Upper lobe of left lung (tissue), 6 donors: ENCODE results near the gene LZTR1. TPM values are rescaled to one million over a fixed set of nuclear protein-coding genes. Genes with fewer than 3 reads are reported as not detected.

Experiments used
- ATAC-seq, 2 donors: fragments of 200-7000 bp; cut with Tn5 transposase; one replicate each; pipeline ENCODE4 v1.9.1; 2022; ENCODE audit warnings: mild to moderate bottlenecking in 2 of 2, moderate library complexity in 2 of 2; ENCODE audit not compliant: low FRiP score in 2 of 2
- DNase-seq, 2 donors: peaks; one replicate each; pipeline ENCODE4 v3.0.0-alpha.2; 2019 to 2020
- H3K27ac ChIP-seq, 4 donors: fragments of 200-600 bp; sonication (generic); one replicate each; pipeline ENCODE4 v1.5.1; 2016 to 2019
- H3K27me3 ChIP-seq, 4 donors: fragments of 200-600 bp; sonication (generic); one replicate each; pipeline ENCODE4 v1.5.1; 2017 to 2019
- H3K36me3 ChIP-seq, 4 donors: fragments of 200-600 bp; sonication (generic); one replicate each; pipeline ENCODE4 v1.5.1; 2016 to 2019
- H3K4me1 ChIP-seq, 4 donors: fragments of 200-600 bp; sonication (generic); one replicate each; pipeline ENCODE4 v1.5.1; 2018 to 2019
- H3K4me3 ChIP-seq, 4 donors: fragments of 200-600 bp; sonication (generic); one replicate each; pipeline ENCODE4 v1.5.1; 2017 to 2019; ENCODE audit warnings: mild to moderate bottlenecking in 2 of 4, moderate library complexity in 1 of 4
- H3K9me3 ChIP-seq, 4 donors: fragments of 200-600 bp; sonication (generic); one replicate each; pipeline ENCODE4 v1.5.1; 2018 to 2019
- CTCF ChIP-seq, 6 experiments: fragments of 450-650 bp in 4 of 6; fragments of 200-600 bp in 2 of 6; sonication (generic) in 2 of 6; IDR thresholded peaks; one replicate each; pipeline ENCODE4 v1.5.1; 2016 to 2019; ENCODE audit warnings: antibody characterized with exemption in 6 of 6
- EP300 ChIP-seq, 4 donors: sonication (generic); formaldehyde crosslinking; IDR thresholded peaks; one replicate each; pipeline ENCODE4 v1.5.1; 2017; ENCODE audit warnings: antibody characterized with exemption in 4 of 4, control low read depth in 2 of 4
- POLR2A ChIP-seq, 4 donors: fragments of 450-650 bp; IDR thresholded peaks; one replicate each; pipeline ENCODE4 v1.5.1; 2016 to 2017; ENCODE audit warnings: antibody characterized with exemption in 4 of 4, mild to moderate bottlenecking in 2 of 4
- POLR2AphosphoS5 ChIP-seq, 2 donors: sonication (generic); formaldehyde crosslinking; IDR thresholded peaks; one replicate each; pipeline ENCODE4 v1.5.1; 2017; ENCODE audit warnings: antibody characterized with exemption in 2 of 2
- WGBS, 2 donors: methylation state at CpG; one replicate each; pipeline ENCODE4 v1.1.5; 2017 to 2018; 5-methylcytosine and 5-hydroxymethylcytosine counted together
- total RNA-seq, 6 donors: library from RNA; depleted of rRNA in 4 of 6; stranded (reverse); fragments of >200 nt in 4 of 6; gene quantifications; one replicate each; pipeline versions ENCODE4 v1.1.0 to v1.2.1, GENCODE V29; 2016 to 2021
- donor health status: DM: no; HTN: no; CAD: no; lungs with moderate emphysema.
- donor health status: DM: no; HTN: yes; CAD: no; lungs with severe emphysema.

Gene LZTR1
- total RNA-seq, 6 donors from 2014 or later = 33.7 to 114 (median 63.2) TPM

- H3K4me1 ChIP-seq = peaks cover 26 to 42% (median 30%) of the 10 kb centered on the region in 4 donors
- TF ChIP-seq POLR2A (IDR thresholded peaks at IDR 0.05) = no peak
- TF ChIP-seq CTCF (IDR thresholded peaks at IDR 0.05) = no peak
- TF ChIP-seq POLR2AphosphoS5 (IDR thresholded peaks at IDR 0.05) = no peak
- no peak for TF ChIP-seq EP300 (IDR thresholded peaks at IDR 0.05)
- WGBS, 2 donors = 66 to 84% methylated on average over 4 to 5 of the region's 5 CpGs
- peak overlapping the region in 2 of 4 donors; percentile 92 to 95 for H3K27ac ChIP-seq
- H3K27me3 ChIP-seq = no peaks in the 10 kb centered on the region
- H3K9me3 ChIP-seq = peaks cover 0 to 8% (median 1%) of the 10 kb centered on the region in 4 donors
- no peak for ATAC-seq
- no peak for DNase-seq
- peak overlapping the region; percentile 38 to 81 (median 68) for H3K4me3 ChIP-seq
- peaks cover 3 to 31% (median 14%) of the 10 kb centered on the region in 4 donors for H3K36me3 ChIP-seq
Observed at GRCh38 chr22:20983081-20983771, 1.1 kb downstream of the LZTR1 start.

- H3K4me1 ChIP-seq = peaks cover 14 to 25% (median 21%) of the 10 kb centered on the region in 4 donors
- H3K36me3 ChIP-seq = peaks cover 3 to 43% (median 22%) of the 10 kb centered on the region in 4 donors
- DNase-seq (peak in 1 of 2 donors; percentile 30), ATAC-seq (no peak)
- H3K27me3 ChIP-seq = no peaks in the 10 kb centered on the region
- TF ChIP-seq EP300 (IDR thresholded peaks at IDR 0.05) (no peak), CTCF (IDR thresholded peaks at IDR 0.05) (no peak), POLR2A (IDR thresholded peaks at IDR 0.05) (no peak), POLR2AphosphoS5 (IDR thresholded peaks at IDR 0.05) (no peak)
- no peaks in the 10 kb centered on the region for H3K9me3 ChIP-seq
- no peak overlapping the region for H3K27ac ChIP-seq
- no peak overlapping the region for H3K4me3 ChIP-seq
- WGBS, 2 donors = 96 to 97% methylated on average over 3 to 7 of the region's 7 CpGs
Observed at GRCh38 chr22:20985720-20986119, 3.6 kb downstream of the LZTR1 start.

- Histone ChIP-seq H3K4me3 (no peak overlapping the region), H3K27me3 (no peaks in the 10 kb centered on the region), H3K4me1 (peaks cover 9 to 19% (median 15%) of the 10 kb centered on the region in 4 donors), H3K27ac (no peak overlapping the region), H3K9me3 (no peaks in the 10 kb centered on the region), H3K36me3 (peaks cover 3 to 49% (median 27%) of the 10 kb centered on the region in 4 donors)
- 94 to 96% methylated on average over 1 of the region's 1 CpG for WGBS, 2 donors
- ATAC-seq (no peak), DNase-seq (no peak)
- no peak for TF ChIP-seq CTCF (IDR thresholded peaks at IDR 0.05)
- no peak for TF ChIP-seq POLR2AphosphoS5 (IDR thresholded peaks at IDR 0.05)
- no peak for TF ChIP-seq POLR2A (IDR thresholded peaks at IDR 0.05)
- TF ChIP-seq EP300 (IDR thresholded peaks at IDR 0.05) = no peak
Observed at GRCh38 chr22:20986365-20986764, 4.3 kb downstream of the LZTR1 start.

- H3K36me3 ChIP-seq = peaks cover 6 to 60% (median 37%) of the 10 kb centered on the region in 4 donors
- H3K27me3 ChIP-seq = no peaks in the 10 kb centered on the region
- H3K4me1 ChIP-seq = peaks cover 7 to 14% (median 12%) of the 10 kb centered on the region in 4 donors
- no peaks in the 10 kb centered on the region for H3K9me3 ChIP-seq
- H3K27ac ChIP-seq = no peak overlapping the region
- H3K4me3 ChIP-seq = no peak overlapping the region
- no peak for ATAC-seq
- WGBS, 2 donors = 92 to 94% methylated on average over 13 to 14 of the region's 14 CpGs
- DNase-seq = peak in 1 of 2 donors; percentile 61
- TF ChIP-seq POLR2A (IDR thresholded peaks at IDR 0.05) (no peak), CTCF (IDR thresholded peaks at IDR 0.05) (no peak), EP300 (IDR thresholded peaks at IDR 0.05) (no peak), POLR2AphosphoS5 (IDR thresholded peaks at IDR 0.05) (no peak)
Observed at GRCh38 chr22:20987375-20987774, 5.3 kb downstream of the LZTR1 start.
